Fibroblast of mammary gland (primary cell): ENCODE measurements around the gene ZDHHC16.
A peak's percentile ranks its signal among the peaks of the same experiment; 100 is the strongest.

Experiments used
- DNase-seq: peaks from one replicate; pipeline ENCODE4 v3.0.0-alpha.2; 2010; ENCODE audit warnings: low read depth
- H3K4me3 ChIP-seq: 2 replicates; pipeline ENCODE4 v1.5.1; 2011; ENCODE audit warnings: low read depth, mild to moderate bottlenecking, low read length, moderate library complexity; ENCODE audit not compliant: control insufficient read depth
- TF ChIP-seq, protein P1 (sequence below): conservative IDR thresholded peaks from 2 replicates; pipeline ENCODE4 v1.5.1; 2011; ENCODE audit warnings: low read depth, low read length, inconsistent platforms; ENCODE audit not compliant: control insufficient read depth, insufficient read depth

The ZDHHC16 gene

DNA sequence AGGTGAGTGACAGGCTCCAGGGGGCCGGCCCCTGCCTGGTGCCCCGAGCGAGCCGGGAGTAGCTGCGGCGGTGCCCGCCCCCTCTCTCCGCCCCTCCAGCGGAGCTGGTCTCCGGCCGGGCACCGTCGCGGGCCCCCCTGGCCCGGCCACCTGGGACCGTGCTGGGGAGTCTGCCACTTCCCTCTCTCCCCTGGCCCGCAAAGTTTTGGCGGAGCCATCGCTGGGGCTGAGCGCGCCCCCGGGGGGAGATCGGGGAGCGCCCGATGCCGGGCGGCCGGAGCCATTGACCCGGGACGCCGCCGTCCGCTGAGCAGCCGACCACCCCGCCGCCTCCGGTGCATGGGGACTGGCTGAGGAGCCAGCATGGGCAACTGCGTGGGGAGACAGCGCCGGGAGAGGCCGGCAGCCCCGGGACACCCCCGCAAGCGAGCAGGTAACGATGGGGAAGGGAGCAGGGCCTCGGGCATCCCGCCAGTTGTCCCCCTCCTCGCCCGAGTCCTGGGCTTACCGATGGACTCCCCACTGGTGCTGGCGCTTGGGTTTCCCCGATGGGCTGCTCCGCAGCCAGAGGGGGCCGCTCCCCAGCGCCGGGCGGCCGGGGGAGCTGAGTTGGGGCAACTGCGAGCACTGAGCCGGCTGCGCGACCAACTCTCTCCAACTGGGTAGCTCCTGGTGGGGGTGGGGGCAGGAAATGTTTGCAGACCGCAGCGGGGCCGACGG is 53.0 kb downstream of the ZDHHC16 start, which contains the start of gene UBTD1:
UBTD1 (plus strand) TSS at position 84 of the 720 bp plus-strand sequence; CDS start at position 364, 280 bp downstream.
- DNase-seq = peak; percentile 31
- H3K4me3 ChIP-seq = peak within 1 kb of the TSS; percentile 99
- TF ChIP-seq, protein P1, sequence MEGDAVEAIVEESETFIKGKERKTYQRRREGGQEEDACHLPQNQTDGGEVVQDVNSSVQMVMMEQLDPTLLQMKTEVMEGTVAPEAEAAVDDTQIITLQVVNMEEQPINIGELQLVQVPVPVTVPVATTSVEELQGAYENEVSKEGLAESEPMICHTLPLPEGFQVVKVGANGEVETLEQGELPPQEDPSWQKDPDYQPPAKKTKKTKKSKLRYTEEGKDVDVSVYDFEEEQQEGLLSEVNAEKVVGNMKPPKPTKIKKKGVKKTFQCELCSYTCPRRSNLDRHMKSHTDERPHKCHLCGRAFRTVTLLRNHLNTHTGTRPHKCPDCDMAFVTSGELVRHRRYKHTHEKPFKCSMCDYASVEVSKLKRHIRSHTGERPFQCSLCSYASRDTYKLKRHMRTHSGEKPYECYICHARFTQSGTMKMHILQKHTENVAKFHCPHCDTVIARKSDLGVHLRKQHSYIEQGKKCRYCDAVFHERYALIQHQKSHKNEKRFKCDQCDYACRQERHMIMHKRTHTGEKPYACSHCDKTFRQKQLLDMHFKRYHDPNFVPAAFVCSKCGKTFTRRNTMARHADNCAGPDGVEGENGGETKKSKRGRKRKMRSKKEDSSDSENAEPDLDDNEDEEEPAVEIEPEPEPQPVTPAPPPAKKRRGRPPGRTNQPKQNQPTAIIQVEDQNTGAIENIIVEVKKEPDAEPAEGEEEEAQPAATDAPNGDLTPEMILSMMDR = no peak

DNA sequence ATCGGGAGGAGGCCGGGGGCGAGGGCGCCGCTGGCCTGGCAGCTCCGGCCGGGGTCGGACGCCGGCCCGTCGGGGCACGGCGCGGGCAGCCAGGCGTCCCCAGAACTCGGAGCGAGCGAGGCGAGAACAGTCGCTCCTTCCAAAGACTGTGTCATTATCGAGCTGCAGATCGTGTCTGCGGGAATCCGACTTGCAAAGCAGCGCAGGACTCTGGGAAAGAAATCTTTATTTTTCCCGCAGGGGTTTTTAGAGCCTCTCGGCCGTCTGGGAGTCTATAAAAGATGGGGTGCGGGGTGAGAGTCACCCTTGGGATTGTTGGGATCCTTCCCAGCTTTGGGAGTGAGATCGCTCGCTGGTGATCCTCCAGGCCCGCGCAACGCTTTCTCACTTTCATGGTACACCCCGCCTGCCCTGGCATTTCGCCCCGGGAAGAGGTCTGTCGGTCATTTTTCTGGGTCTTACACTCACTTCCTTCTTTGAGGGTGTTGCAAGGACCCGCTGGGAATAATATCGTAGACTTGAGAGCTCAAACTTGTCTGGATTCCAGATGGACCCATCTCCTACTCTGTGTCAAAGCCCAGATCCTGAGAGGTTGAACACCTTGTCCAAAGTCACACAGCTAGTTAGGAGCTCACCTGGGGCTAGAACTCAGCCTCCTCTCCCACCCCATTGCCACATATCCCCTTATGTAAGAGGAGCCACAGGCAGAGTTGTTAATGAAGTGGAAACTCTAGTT is 53.8 kb downstream of the ZDHHC16 start:
- peak overlapping the region; percentile 99 for H3K4me3 ChIP-seq
- DNase-seq = peak; percentile 77
- TF ChIP-seq, protein P1 = no peak

DNA sequence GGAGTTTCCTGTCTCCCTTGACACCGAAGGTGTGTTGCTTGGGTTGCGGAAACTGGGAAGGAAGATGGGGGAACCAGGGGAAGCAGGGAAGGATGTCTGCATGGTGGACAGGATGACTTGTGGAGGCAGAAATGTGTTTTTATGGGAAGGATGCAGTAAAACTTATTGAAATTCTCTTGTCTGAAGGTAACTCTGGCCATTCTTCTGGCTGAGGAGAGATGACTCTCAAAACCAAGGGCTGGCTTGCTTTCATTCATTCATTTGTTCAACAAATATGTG is 54.3 kb downstream of the ZDHHC16 start:
- H3K4me3 ChIP-seq = peak overlapping the region; percentile 99

DNA sequence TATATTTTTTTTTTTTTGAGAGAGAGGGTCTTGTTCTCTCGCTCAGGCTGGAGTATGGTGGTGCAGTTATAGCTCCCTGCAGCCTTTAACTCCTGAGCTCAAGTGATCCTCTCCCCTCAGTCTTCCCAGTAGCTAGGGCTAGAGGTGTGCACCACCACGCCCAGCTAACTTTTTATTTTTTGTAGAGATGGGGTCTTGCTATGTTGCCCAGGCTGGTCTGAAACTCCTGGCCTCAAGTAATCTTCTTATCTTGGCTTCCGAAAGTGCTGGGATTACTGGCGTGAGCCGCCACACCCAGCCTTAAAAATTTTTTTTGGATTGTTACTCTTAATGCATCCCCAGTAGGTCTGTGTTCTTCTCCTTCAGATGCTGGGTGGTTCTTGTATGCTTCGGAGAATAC is 56.9 kb downstream of the ZDHHC16 start:
- no peak for DNase-seq
- no peak overlapping the region for H3K4me3 ChIP-seq
- TF ChIP-seq, protein P1 = no peak

More for the DNA sequence above, 54.3 kb downstream of the ZDHHC16 start:
- TF ChIP-seq, protein P1 = no peak
- DNase-seq = no peak

DNA sequence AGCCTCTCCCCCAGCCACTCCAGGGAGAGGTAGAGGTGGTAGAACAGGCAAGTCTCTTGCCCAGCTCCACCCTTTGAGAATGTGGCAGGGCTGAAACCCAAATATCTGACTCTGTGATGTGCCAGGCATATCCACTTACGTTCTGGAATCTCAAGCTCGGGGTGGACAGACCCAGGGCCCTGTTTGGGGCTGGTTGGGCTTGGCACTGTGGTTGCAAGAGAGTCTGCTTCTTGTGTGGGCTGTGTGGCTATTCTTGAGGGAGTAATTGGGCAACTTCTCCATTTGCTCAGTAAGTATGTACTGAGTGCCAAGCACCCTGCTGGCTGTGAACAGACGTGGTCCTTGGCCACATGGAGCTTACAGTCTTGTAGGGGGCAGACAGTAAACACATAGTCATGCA is 57.4 kb downstream of the ZDHHC16 start:
- H3K4me3 ChIP-seq = no peak overlapping the region
- no peak for DNase-seq
- TF ChIP-seq, protein P1 = no peak

DNA sequence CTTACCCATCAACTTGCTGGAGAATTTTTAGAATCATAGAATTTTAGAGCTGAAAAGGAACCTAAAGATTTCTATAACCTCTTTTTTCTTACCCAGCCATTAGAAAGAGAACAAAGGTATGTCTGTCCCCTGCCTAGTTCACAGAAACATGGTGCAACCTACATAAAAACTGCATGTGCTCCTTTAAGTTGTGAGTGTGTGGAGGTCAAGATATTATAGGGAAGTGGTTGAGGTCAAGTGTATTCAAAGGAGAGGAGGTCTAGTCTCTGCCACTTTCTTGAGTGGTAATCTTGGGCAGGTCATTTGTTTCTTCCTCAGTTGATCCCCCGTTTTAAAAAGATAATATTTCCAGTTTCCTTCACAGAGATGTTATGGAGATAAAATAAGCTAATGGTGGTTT is 59.2 kb downstream of the ZDHHC16 start:
- TF ChIP-seq, protein P1 = no peak
- DNase-seq = no peak
- H3K4me3 ChIP-seq = no peak overlapping the region
